Stimulated activated CD8-positive, alpha-beta memory T cell treated with anti-CD3 and anti-CD28 coated beads, Interleukin-2, amount 100 ng/mL, for 48 hours (primary cell): ENCODE measurements around the gene NUDT19.
A peak's percentile ranks its signal among the peaks of the same experiment; 100 is the strongest.
"Not testable (repeated sequence)": the region's sequence is repeated elsewhere in the genome, so short reads cannot be mapped to it uniquely, and the experiment has no call there.

Experiments
- DNase-seq, 2 donors: peaks; one replicate each; pipeline ENCODE4 v3.0.0-alpha.2; 2020; ENCODE audit warnings: low read depth in 2 of 2

The NUDT19 gene

GRCh38 chr19:32708457-32708856 is 16.8 kb downstream of the NUDT19 start:
- no peak for DNase-seq

DNA sequence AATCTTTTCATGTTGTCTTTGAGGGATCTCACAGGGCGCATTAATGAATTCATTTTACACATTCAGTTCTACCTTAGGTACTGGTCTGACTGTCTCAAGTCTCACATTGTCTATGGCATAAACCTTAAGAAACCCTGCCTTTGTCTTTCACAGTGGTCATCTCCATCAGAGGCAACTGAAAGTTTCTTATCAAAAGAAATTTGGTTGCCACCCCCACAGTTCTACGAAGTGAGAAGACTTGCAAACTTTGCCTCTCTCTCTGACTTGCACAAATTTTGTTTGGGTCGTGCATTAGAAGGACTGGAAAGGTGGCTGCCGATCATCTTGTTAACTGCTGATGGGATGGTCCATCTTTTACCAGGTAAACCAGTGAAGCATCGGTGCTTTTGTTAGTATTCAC is 17.4 kb downstream of the NUDT19 start:
- no peak for DNase-seq

- no peak for DNase-seq
These were observed 20.1 kb downstream of the NUDT19 start for GRCh38 chr19:32711747-32712146.

DNA sequence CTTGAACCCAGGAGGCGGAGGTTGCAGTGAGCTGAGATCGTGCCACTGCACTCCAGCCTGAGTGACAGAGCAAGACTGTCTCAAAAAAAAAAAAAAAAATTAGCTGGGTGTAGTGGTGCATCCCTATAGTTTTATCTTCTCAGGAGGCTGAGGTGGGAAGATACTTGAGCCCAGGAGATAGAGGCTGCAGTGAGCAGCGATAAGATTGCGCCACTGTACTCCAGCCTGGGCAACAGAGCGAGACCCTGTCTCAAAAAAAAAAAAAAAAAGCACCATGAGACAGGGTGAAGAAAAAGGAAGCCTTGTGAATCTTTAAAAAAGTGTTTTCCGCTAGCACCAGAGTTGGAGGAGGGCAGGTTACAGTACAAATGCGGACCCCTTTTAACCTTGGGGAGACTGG is 24.6 kb downstream of the NUDT19 start:
- not testable (repeated sequence) for DNase-seq

- no peak for DNase-seq
These were observed 25.9 kb downstream of the NUDT19 start for GRCh38 chr19:32717496-32717895.

- DNase-seq = no peak
These were observed 26.7 kb downstream of the NUDT19 start for GRCh38 chr19:32718286-32718685.

DNA sequence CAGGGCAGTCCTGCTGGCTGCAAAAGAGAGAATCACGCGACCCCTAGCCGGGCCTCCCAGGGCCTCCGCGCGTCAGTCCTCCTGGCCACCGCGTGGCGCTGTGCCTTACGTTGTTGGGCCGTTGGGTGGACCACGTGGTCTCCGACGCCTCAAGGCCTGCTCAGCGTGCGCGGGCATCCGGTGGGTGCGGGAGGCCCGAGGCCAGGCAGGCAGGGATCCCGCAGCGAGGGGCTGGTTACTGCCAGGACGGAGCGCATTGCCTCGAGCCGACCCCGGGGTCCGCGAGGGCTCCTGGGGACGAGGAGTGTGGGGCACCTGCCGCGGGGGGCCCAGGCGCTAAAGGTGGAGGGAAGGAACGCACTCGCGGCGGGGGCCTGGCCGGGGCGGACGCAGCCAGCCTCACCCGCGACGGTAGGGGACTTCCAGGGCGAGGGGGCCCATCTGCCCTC is 28.0 kb downstream of the NUDT19 start, which contains the start of gene TDRD12:
Gene TDRD12, plus strand, starts transcription at position 157 of the 449 bp plus-strand sequence. CDS start 306 bp downstream, outside the sequence.
- DNase-seq = peak in 1 of 2 donors; percentile 4

DNA sequence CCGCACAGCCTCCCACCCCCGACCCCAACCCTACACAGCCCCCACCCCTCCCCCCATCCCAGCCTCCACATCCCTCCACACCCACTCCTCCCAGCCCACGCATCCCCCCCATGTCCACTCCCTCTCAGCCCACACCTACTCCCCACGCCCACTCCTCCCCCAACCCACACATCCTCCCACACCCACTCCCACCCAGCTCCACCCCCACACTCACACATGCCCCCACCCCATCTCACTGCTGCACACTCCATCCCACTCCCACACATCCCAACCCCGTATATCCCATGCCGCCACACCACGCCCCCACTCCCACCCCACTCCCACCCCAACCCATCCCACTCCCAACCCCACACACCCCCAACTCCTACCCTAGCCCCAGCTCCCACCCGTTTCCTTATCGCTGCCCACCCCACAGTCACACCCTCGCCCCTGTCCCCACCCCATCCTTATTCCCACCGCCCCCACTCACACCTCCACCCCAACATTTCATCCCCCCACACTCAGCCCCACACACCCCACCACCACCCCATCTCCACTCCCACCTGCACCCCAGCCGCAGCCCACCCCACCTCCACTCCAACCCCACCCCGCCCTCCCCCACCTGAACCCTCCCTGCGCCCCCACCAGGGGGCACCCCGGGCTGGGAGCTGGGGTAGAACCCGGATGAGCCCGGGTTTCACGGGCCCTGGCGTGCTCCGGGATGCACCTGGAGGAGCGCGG is 28.8 kb downstream of the NUDT19 start:
- no peak for DNase-seq

GRCh38 chr19:32720936-32721250 is 29.3 kb downstream of the NUDT19 start:
- no peak for DNase-seq

DNA sequence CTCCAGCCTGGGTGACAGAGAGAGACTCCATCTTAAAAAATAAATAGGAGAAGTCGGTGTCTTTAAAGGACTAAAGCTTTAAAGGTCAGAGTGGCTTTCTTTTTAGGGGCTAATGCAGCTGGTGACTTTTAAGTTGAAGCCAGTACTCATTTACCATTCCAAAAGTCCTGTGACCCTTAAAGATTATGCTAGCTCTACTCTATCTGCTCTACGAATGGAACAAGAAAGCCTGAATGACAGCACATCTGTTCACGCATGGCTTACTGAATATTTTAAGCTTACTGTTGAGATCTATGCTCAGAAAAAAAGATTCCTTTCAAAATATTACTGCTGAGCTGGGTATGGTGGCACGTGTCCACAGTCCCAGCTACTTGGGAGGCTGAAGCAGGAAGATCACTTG is 44.3 kb downstream of the NUDT19 start:
- DNase-seq = no peak

- no peak for DNase-seq
These were observed 51.4 kb downstream of the NUDT19 start for GRCh38 chr19:32743021-32743420.

DNA sequence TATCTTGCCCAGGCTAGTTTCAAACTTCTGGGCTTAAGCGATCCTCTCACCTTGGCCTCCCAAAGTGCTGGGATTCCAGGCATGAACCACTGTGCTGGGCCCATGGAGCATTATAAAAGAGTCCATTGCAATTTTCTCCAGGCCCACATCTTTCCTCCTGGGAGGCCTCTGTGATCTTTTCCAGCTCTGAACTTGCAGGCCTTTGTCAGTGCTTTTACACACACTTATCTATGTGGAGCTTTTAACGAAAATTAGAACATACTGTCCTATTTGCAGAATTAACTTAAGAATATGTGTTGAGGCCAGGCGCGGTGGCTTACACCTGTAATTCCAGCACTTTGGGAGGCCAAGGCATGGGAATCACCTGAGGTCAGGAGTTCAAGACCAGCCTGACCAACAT is 51.8 kb downstream of the NUDT19 start:
- no peak for DNase-seq

GRCh38 chr19:32744555-32745325 is 53.1 kb downstream of the NUDT19 start:
- DNase-seq = no peak

DNA sequence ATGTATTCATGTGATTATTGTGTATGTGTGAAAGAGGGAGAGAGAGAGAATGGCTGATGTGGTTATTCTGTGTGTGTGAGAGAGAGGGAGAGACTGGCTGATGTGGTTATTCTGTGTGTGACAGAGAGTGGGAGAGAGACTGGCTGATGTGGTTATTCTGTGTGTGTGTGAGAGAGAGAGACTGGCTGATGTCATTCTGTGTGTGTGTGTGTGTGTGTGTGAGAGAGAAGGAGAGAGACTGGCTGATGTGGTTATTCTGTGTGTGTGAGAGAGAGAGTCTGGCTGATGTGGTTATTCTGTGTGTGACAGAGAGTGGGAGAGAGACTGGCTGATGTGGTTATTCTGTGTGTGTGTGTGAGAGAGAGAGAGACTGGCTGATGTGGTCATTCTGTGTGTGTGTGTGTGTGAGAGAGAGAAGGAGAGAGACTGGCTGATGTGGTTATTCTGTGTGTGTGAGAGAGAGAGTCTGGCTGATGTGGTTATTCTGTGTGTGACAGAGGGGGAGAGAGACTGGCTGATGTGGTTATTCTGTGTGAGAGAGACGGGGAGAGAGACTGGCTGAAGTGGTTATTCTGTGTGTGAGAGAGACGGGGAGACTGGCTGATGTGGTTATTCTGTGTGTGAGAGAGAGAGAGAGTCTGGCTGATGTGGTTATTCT is 54.1 kb downstream of the NUDT19 start:
- DNase-seq = not testable (repeated sequence)

- not testable (repeated sequence) for DNase-seq
These were observed 55.1 kb downstream of the NUDT19 start for GRCh38 chr19:32746631-32747196.

- no peak for DNase-seq
These were observed 56.9 kb downstream of the NUDT19 start for GRCh38 chr19:32748497-32748896.

GRCh38 chr19:32748948-32749347 is 57.3 kb downstream of the NUDT19 start:
- DNase-seq = no peak

DNA sequence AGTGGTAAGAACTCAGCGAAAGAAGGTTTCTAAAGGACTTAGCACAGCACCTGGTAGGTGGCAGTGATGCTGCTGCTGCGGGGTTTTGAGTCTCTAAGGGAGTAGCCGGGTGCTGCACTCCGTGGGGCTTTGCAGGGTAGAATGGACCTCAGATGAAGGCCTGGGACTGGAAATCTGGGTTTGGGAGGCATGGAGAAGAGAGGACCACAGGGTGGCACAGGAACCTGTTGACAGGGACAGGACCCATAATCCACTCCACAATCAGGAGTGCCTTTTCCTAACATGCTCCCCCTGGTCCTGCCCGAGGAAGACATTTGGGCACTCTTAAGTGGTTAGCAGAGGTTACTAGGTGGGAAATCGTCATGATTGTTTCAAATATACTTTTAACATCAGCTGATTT is 57.7 kb downstream of the NUDT19 start:
- DNase-seq = no peak

- no peak for DNase-seq
These were observed 58.9 kb downstream of the NUDT19 start for GRCh38 chr19:32750441-32751055.

- DNase-seq = no peak
These were observed 59.4 kb downstream of the NUDT19 start for GRCh38 chr19:32751066-32751465.

GRCh38 chr19:32757189-32757588 is 65.6 kb downstream of the NUDT19 start:
- no peak for DNase-seq
